Neural progenitor cell (in vitro differentiated cells): ENCODE results near the gene SCYL2.

Experiments
- CTCF ChIP-seq: fragments of 200-600 bp; sonication (generic); IDR thresholded peaks from 2 replicates; pipeline ENCODE4 v1.5.1; 2017; ENCODE audit warnings: antibody characterized with exemption, mild to moderate bottlenecking
- EZH2phosphoT487 ChIP-seq: fragments of 200-600 bp; sonication (generic); IDR thresholded peaks from 2 replicates; pipeline ENCODE4 v1.6.1; 2017; ENCODE audit warnings: antibody characterized with exemption

GRCh38 chr12:100247765-100248164 lies 19.2 kb upstream of the SCYL2 start:
- TF ChIP-seq CTCF, result no peak
- TF ChIP-seq EZH2phosphoT487, result no peak
